ENCODE results near the gene GLUL.

GRCh38 chr1:182426442-182427430, 35.1 kb upstream of the GLUL start:
- TF ChIP-seq, protein P1, sequence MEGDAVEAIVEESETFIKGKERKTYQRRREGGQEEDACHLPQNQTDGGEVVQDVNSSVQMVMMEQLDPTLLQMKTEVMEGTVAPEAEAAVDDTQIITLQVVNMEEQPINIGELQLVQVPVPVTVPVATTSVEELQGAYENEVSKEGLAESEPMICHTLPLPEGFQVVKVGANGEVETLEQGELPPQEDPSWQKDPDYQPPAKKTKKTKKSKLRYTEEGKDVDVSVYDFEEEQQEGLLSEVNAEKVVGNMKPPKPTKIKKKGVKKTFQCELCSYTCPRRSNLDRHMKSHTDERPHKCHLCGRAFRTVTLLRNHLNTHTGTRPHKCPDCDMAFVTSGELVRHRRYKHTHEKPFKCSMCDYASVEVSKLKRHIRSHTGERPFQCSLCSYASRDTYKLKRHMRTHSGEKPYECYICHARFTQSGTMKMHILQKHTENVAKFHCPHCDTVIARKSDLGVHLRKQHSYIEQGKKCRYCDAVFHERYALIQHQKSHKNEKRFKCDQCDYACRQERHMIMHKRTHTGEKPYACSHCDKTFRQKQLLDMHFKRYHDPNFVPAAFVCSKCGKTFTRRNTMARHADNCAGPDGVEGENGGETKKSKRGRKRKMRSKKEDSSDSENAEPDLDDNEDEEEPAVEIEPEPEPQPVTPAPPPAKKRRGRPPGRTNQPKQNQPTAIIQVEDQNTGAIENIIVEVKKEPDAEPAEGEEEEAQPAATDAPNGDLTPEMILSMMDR (IDR thresholded peaks at IDR 0.05): no peak
- TF ChIP-seq POLR2A (IDR thresholded peaks at IDR 0.05): no peak
